Activated naive CD4-positive, alpha-beta T cell treated with anti-CD3 and anti-CD28 coated beads, Interleukin-2, amount 50 U/mL, for 24 hours (primary cell): ENCODE measurements around the gene CEBPA.
"Not testable (repeated sequence)": the region's sequence is repeated elsewhere in the genome, so short reads cannot be mapped to it uniquely, and the experiment has no call there.

Experiments
- H3K27ac Mint-ChIP-seq: one replicate; pipeline ENCODE4 v1.8.0; 2021; ENCODE audit warnings: mild to moderate bottlenecking, mixed read lengths
- H3K27me3 Mint-ChIP-seq: one replicate; pipeline ENCODE4 v1.8.0; 2021; ENCODE audit warnings: mixed read lengths
- H3K36me3 Mint-ChIP-seq: one replicate; pipeline ENCODE4 v1.8.0; 2021; ENCODE audit warnings: mixed read lengths
- H3K4me1 Mint-ChIP-seq: one replicate; pipeline ENCODE4 v1.8.0; 2021; ENCODE audit warnings: mixed read lengths
- H3K4me3 Mint-ChIP-seq: one replicate; pipeline ENCODE4 v1.8.0; 2021; ENCODE audit warnings: mild to moderate bottlenecking, mixed read lengths
- H3K9me3 Mint-ChIP-seq: one replicate; pipeline ENCODE4 v1.8.0; 2021; ENCODE audit warnings: mixed read lengths

CEBPA gene

DNA sequence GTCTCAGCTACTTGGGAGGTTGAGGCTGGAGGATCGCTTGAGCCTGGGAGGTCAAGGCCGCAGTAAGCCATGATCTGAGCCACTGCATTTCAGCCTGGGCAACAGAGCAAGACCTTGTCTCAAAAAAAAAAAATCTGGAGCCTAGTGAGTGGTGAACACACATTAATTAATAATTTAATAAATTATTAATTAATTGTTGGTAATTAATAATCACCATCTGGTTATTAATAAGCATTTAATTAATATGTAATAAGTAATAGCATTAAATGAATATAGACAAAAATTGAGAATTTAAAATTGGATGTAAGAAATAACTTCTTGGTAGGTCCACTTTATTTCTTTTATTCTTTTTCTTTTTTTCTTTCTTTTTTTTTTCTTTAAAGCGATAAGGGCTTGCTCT, 31.9 kb upstream of the CEBPA start:
- H3K9me3 Mint-ChIP-seq, result no peaks in the 10 kb centered on the region
- H3K27ac Mint-ChIP-seq, result no peak overlapping the region
- peaks cover 14% of the 10 kb centered on the region for H3K27me3 Mint-ChIP-seq
- H3K4me3 Mint-ChIP-seq, result no peak overlapping the region
- no peaks in the 10 kb centered on the region for H3K36me3 Mint-ChIP-seq
- H3K4me1 Mint-ChIP-seq, result no peaks in the 10 kb centered on the region

DNA sequence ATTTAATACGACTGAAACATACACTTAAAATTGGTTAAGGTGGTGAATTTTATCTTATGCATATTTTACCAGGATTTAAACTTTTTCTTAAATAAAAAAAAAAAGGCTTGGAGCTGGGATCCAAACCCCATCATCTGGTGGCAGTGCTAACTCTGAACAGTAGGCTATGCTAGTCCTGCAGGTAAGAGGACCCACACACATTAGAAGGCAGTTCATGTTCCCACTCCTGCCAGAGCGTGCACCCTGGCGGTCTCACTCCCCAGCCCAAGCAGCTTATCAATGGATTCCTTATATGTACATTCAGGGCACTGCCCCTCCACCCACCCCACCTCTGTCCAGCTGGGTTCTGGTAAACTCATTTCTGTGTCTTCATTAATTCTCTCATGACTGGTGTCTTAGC, 31.3 kb upstream of the CEBPA start:
- Mint-ChIP-seq H3K27ac (no peak overlapping the region), H3K4me3 (no peak overlapping the region), H3K36me3 (no peaks in the 10 kb centered on the region), H3K27me3 (peaks cover 14% of the 10 kb centered on the region), H3K9me3 (no peaks in the 10 kb centered on the region), H3K4me1 (no peaks in the 10 kb centered on the region)

GRCh38 chr19:33333151-33333550, 30.8 kb upstream of the CEBPA start:
- Mint-ChIP-seq H3K4me3 (no peak overlapping the region), H3K27ac (no peak overlapping the region), H3K4me1 (no peaks in the 10 kb centered on the region), H3K36me3 (no peaks in the 10 kb centered on the region), H3K9me3 (no peaks in the 10 kb centered on the region), H3K27me3 (peaks cover 12% of the 10 kb centered on the region)

- Mint-ChIP-seq H3K36me3 (no peaks in the 10 kb centered on the region), H3K4me1 (no peaks in the 10 kb centered on the region), H3K4me3 (no peak overlapping the region), H3K27me3 (peaks cover 10% of the 10 kb centered on the region), H3K9me3 (no peaks in the 10 kb centered on the region), H3K27ac (no peak overlapping the region)
These were observed 29.9 kb upstream of the CEBPA start for GRCh38 chr19:33332248-33332647.

DNA sequence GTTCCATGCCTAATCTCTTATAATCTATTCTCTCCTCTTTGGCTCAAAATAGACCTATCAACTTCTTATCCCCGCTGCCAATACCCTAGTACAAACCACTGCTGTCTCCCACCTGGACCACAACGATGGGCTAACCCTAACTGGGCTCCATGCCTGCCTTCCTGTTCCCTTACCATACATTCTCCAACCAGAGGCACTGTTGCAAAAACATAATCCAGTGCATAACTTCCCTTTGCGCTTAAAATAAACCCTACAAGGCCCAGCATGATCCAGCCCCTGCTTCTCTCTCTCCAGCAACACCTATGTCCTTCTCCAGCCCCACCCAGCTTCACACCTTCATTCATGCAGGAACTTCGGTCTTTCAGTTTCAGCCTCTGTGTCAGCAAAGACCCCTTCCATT, 27.4 kb upstream of the CEBPA start:
- no peak overlapping the region for H3K4me3 Mint-ChIP-seq
- H3K4me1 Mint-ChIP-seq, result no peaks in the 10 kb centered on the region
- H3K27me3 Mint-ChIP-seq, result peaks cover 10% of the 10 kb centered on the region
- no peak overlapping the region for H3K27ac Mint-ChIP-seq
- no peaks in the 10 kb centered on the region for H3K36me3 Mint-ChIP-seq
- no peaks in the 10 kb centered on the region for H3K9me3 Mint-ChIP-seq

GRCh38 chr19:33329060-33329459, 26.7 kb upstream of the CEBPA start:
- no peaks in the 10 kb centered on the region for H3K9me3 Mint-ChIP-seq
- peaks cover 10% of the 10 kb centered on the region for H3K27me3 Mint-ChIP-seq
- H3K4me3 Mint-ChIP-seq, result no peak overlapping the region
- no peaks in the 10 kb centered on the region for H3K36me3 Mint-ChIP-seq
- H3K4me1 Mint-ChIP-seq, result no peaks in the 10 kb centered on the region
- H3K27ac Mint-ChIP-seq, result no peak overlapping the region

GRCh38 chr19:33325920-33326319, 23.6 kb upstream of the CEBPA start:
- Mint-ChIP-seq H3K27ac (no peak overlapping the region), H3K36me3 (peaks cover 2% of the 10 kb centered on the region), H3K4me3 (no peak overlapping the region), H3K9me3 (no peaks in the 10 kb centered on the region), H3K27me3 (peaks cover 10% of the 10 kb centered on the region), H3K4me1 (no peaks in the 10 kb centered on the region)

- Mint-ChIP-seq H3K27me3 (peaks cover 4% of the 10 kb centered on the region), H3K36me3 (peaks cover 3% of the 10 kb centered on the region), H3K9me3 (no peaks in the 10 kb centered on the region), H3K27ac (no peak overlapping the region), H3K4me3 (no peak overlapping the region), H3K4me1 (no peaks in the 10 kb centered on the region)
These were observed 22.3 kb upstream of the CEBPA start for GRCh38 chr19:33324628-33325027.

- Mint-ChIP-seq H3K4me1 (no peaks in the 10 kb centered on the region), H3K27ac (no peak overlapping the region), H3K27me3 (peaks cover 1% of the 10 kb centered on the region), H3K4me3 (no peak overlapping the region), H3K36me3 (peaks cover 3% of the 10 kb centered on the region), H3K9me3 (no peaks in the 10 kb centered on the region)
These were observed 20.9 kb upstream of the CEBPA start for GRCh38 chr19:33323093-33323820.

- Mint-ChIP-seq H3K27ac (no peak overlapping the region), H3K4me3 (no peak overlapping the region), H3K36me3 (peaks cover 3% of the 10 kb centered on the region), H3K9me3 (no peaks in the 10 kb centered on the region), H3K4me1 (no peaks in the 10 kb centered on the region), H3K27me3 (peaks cover 4% of the 10 kb centered on the region)
These were observed 18.3 kb upstream of the CEBPA start for GRCh38 chr19:33320636-33321035.

DNA sequence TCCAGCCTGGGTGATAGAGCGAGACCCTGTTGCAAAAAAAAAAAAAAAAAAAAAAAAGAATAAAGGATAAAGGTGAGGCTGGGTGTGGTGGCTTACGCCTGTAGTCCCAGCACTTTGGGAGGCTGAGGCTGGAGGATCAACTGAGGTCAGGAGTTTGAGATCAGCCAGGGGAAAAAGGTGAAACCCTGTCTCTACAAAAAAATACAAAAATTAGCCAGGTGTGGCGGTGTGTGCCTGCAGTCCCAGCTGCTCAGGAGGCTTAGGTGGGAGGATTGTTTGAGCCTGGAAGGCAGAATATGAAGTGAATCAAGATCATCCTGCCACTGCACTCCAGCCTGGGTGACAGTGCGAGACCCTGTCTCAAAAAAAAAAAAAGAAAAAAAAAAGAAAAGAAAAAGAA, 15.7 kb upstream of the CEBPA start:
- not testable (repeated sequence) for H3K27ac Mint-ChIP-seq, H3K27me3 Mint-ChIP-seq, H3K4me1 Mint-ChIP-seq, H3K9me3 Mint-ChIP-seq, H3K36me3 Mint-ChIP-seq, H3K4me3 Mint-ChIP-seq

- Mint-ChIP-seq H3K4me3 (no peak overlapping the region), H3K27ac (no peak overlapping the region), H3K9me3 (no peaks in the 10 kb centered on the region), H3K36me3 (peaks cover 3% of the 10 kb centered on the region), H3K4me1 (no peaks in the 10 kb centered on the region), H3K27me3 (peaks cover 7% of the 10 kb centered on the region)
These were observed 15.2 kb upstream of the CEBPA start for GRCh38 chr19:33317517-33317916.

DNA sequence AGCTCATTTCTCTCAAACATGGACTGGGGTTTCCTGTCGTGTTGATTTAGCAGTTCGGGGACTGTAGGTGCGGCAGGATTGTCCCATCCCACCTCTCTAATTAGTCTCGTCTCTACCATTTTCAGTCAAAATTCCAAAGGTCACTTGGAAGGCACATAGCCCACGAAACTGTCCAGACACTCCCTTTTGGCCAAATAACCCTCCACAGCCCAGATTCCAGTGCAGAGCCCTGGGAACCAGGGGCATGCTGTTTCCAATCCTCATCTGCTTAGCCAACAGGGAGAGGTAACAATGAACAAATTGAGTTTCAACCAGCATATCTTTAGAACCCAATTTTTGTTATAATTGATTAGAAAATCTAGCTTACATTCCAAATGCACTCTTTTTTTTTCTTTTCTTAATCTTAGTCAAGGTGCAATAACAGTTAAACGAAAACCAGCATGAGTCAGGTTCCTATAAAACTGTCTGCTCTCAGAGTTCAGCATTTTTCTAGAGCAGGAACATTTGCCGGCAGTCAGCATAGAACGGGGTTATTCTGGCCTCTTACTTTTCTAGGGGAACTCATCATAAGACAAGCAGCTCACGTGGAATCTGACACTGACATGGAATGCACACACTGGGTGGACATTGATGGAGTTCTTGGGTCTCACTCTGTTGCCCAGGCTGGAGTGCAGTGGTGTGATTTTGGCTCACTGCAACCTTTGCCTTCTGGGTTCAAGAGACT, 14.4 kb upstream of the CEBPA start:
- H3K36me3 Mint-ChIP-seq, result peaks cover 3% of the 10 kb centered on the region
- H3K4me3 Mint-ChIP-seq, result no peak overlapping the region
- H3K27ac Mint-ChIP-seq, result no peak overlapping the region
- H3K4me1 Mint-ChIP-seq, result no peaks in the 10 kb centered on the region
- no peaks in the 10 kb centered on the region for H3K9me3 Mint-ChIP-seq
- H3K27me3 Mint-ChIP-seq, result peaks cover 7% of the 10 kb centered on the region

DNA sequence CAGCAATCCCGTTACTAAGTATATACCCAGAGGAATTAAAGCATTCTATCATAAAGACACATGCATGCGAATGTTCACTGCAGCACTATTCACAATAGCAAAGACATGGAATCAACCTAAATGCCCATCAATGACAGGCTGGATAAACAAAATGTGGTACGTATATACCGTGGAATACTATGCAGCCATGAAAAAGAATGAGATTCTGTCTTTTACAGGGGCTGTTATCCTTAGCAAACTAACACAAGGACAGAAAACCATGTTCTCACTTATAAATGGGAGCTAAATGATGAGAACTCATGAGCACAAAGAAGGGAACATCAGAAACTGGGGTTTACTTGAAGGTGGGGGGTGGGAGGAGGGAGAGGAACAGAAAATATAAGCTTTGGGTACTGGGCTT, 10.5 kb upstream of the CEBPA start:
- H3K27me3 Mint-ChIP-seq, H3K9me3 Mint-ChIP-seq, H3K4me3 Mint-ChIP-seq, H3K36me3 Mint-ChIP-seq, H3K27ac Mint-ChIP-seq, H3K4me1 Mint-ChIP-seq: not testable (repeated sequence)

DNA sequence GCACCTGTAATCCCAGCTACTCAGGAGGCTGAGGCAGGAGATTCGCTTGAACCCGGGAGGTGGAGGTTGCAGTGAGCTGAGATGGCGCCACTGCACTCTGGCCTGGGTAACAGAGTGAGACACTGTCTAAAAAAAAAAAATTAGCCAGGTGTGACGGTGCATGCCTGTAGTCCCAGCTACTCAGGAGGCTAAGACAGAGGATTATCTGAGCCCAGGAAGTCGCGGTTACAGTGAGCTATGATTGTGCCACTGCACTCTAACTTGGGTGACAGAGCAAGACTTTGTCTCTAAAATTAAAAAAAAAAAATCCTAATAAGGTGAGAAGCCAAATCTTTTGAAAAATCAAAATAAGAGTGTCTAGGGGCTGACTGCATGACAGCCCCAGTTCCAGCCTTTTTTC, 9.7 kb upstream of the CEBPA start:
- Mint-ChIP-seq H3K27ac (no peak overlapping the region), H3K9me3 (no peaks in the 10 kb centered on the region), H3K4me3 (no peak overlapping the region), H3K27me3 (peaks cover 9% of the 10 kb centered on the region), H3K36me3 (no peaks in the 10 kb centered on the region), H3K4me1 (no peaks in the 10 kb centered on the region)

DNA sequence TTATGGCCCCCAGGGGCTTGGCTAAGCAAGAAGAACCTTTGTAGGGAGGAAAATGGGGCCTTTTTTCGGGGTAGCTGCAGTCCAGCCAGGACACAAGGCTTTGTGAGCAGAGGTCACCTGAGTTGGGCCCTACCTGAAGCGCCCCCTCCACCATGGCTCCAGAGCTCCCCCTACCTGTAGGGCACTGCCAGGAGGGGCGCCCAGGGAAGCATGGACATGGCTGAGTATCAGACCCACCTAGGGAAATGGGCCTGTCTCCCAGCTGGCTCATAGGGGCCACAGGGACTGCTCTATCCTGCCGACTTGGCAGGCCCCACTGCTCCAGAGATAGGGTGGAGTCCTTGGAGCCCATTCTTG, 9.0 kb upstream of the CEBPA start:
- no peak overlapping the region for H3K27ac Mint-ChIP-seq

More for the DNA sequence above, 9.0 kb upstream of the CEBPA start:
- H3K27me3 Mint-ChIP-seq, result peaks cover 6% of the 10 kb centered on the region
- no peaks in the 10 kb centered on the region for H3K36me3 Mint-ChIP-seq
- no peaks in the 10 kb centered on the region for H3K9me3 Mint-ChIP-seq
- H3K4me3 Mint-ChIP-seq, result no peak overlapping the region
- no peaks in the 10 kb centered on the region for H3K4me1 Mint-ChIP-seq
